Stimulated activated CD4-positive, alpha-beta T cell treated with anti-CD3 and anti-CD28 coated beads, Interleukin-4, amount 100 ng/mL, for 1 hour (primary cell): ENCODE measurements around the gene CEBPB.

ENCODE experiments used
- DNase-seq: peaks from one replicate; pipeline ENCODE4 v3.0.0-alpha.2; 2020

CEBPB gene

GRCh38 chr20:50214226-50215024, 23.8 kb downstream of the CEBPB start:
- no peak for DNase-seq

GRCh38 chr20:50215101-50215690, 24.6 kb downstream of the CEBPB start:
- no peak for DNase-seq

- DNase-seq = no peak
Observed at GRCh38 chr20:50215926-50216325, 25.3 kb downstream of the CEBPB start.

- DNase-seq = no peak
Observed at GRCh38 chr20:50216543-50217206, 26.0 kb downstream of the CEBPB start.

- DNase-seq = no peak
Observed at GRCh38 chr20:50217207-50217949, 26.7 kb downstream of the CEBPB start.

- no peak for DNase-seq
Observed at GRCh38 chr20:50218987-50219435, 28.4 kb downstream of the CEBPB start.

- DNase-seq = no peak
Observed at GRCh38 chr20:50219600-50219999, 29.0 kb downstream of the CEBPB start.

GRCh38 chr20:50220093-50220893, 29.7 kb downstream of the CEBPB start:
- DNase-seq = no peak

- no peak for DNase-seq
Observed at GRCh38 chr20:50220894-50221365, 30.3 kb downstream of the CEBPB start.

GRCh38 chr20:50221501-50222308, 31.1 kb downstream of the CEBPB start:
- DNase-seq = no peak

GRCh38 chr20:50222309-50223038, 31.8 kb downstream of the CEBPB start:
- DNase-seq = no peak

GRCh38 chr20:50223039-50224005, 32.7 kb downstream of the CEBPB start:
- DNase-seq = no peak

GRCh38 chr20:50224052-50224451, 33.4 kb downstream of the CEBPB start:
- DNase-seq = no peak

GRCh38 chr20:50224531-50225255, 34.1 kb downstream of the CEBPB start:
- no peak for DNase-seq

- peak; percentile 9 for DNase-seq
Observed at GRCh38 chr20:50226093-50226974, 35.7 kb downstream of the CEBPB start.

GRCh38 chr20:50227506-50227905, 36.9 kb downstream of the CEBPB start:
- no peak for DNase-seq

- DNase-seq = no peak
Observed at GRCh38 chr20:50229156-50229607, 38.6 kb downstream of the CEBPB start.
